GM12878 (cell line): Measurements from ENCODE around the gene CCDC197. TPM values are rescaled to one million over a fixed set of nuclear protein-coding genes. Genes with fewer than 3 reads are reported as not detected.

Source experiments
- ASH2L ChIP-seq: fragments of 300-600, 200-600 bp; sonication (generic); IDR thresholded peaks from 2 replicates; pipeline ENCODE4 v1.6.1; 2017; ENCODE audit warnings: low read depth, mild to moderate bottlenecking, borderline replicate concordance
- BCL11A ChIP-seq: IDR thresholded peaks from 2 replicates; pipeline ENCODE4 v1.6.1; 2011; ENCODE audit warnings: low read depth, low read length
- BCLAF1 ChIP-seq: fragments of 450-650 bp; IDR thresholded peaks from 2 replicates; pipeline ENCODE4 v1.6.1; 2017; ENCODE audit warnings: antibody characterized with exemption, mild to moderate bottlenecking, moderate library complexity
- BRCA1 ChIP-seq: IDR thresholded peaks from 2 replicates; pipeline ENCODE4 v1.6.1; 2011; ENCODE audit warnings: low read depth, low read length, improper control_type of control experiment
- CBFB ChIP-seq: IDR thresholded peaks from 2 replicates; pipeline ENCODE4 v1.6.1; 2016; ENCODE audit warnings: antibody characterized with exemption, low read depth
- CUX1 ChIP-seq: IDR thresholded peaks from 2 replicates; pipeline ENCODE4 v1.6.1; 2012; ENCODE audit warnings: improper control_type of control experiment, low read depth, low read length; ENCODE audit not compliant: insufficient replicate concordance
- MEF2A ChIP-seq: IDR thresholded peaks from 2 replicates; pipeline ENCODE4 v1.6.1; 2011; ENCODE audit warnings: low read depth, mild to moderate bottlenecking, low read length, moderate library complexity; ENCODE audit not compliant: insufficient read depth
- MTA2 ChIP-seq: fragments of 450-650 bp; IDR thresholded peaks from 2 replicates; pipeline ENCODE4 v1.6.1; 2016; ENCODE audit warnings: low read depth, mild to moderate bottlenecking, moderate library complexity
- PAX5 ChIP-seq: IDR thresholded peaks from 2 replicates; pipeline ENCODE4 v1.6.1; 2011; ENCODE audit warnings: low read depth, low read length, borderline replicate concordance
- PBX3 ChIP-seq: IDR thresholded peaks from 2 replicates; pipeline ENCODE4 v1.6.1; 2011; ENCODE audit warnings: mild to moderate bottlenecking, low read depth, low read length, moderate library complexity; ENCODE audit not compliant: insufficient replicate concordance
- RAD51 ChIP-seq: fragments of 450-650 bp; IDR thresholded peaks from 2 replicates; pipeline ENCODE4 v1.6.1; 2016; ENCODE audit warnings: moderate library complexity, mild to moderate bottlenecking, inconsistent platforms
- RBBP5 ChIP-seq: fragments of 200-600 bp; sonication (generic); conservative IDR thresholded peaks from 2 replicates; pipeline ENCODE4 v1.6.1; 2016
- SMARCA5 ChIP-seq: fragments of 450-650 bp; IDR thresholded peaks from 2 replicates; pipeline ENCODE4 v1.6.1; 2017; ENCODE audit warnings: mild to moderate bottlenecking
- SP1 ChIP-seq: IDR thresholded peaks from one replicate; pipeline ENCODE4 v1.6.1; 2011; ENCODE audit warnings: low read depth, low read length
- ZNF687 ChIP-seq: fragments of 450-650 bp; IDR thresholded peaks from 2 replicates; pipeline ENCODE4 v1.6.1; 2017; ENCODE audit warnings: mild to moderate bottlenecking, moderate library complexity
- ZZZ3 ChIP-seq: IDR thresholded peaks from 2 replicates; pipeline ENCODE4 v1.6.1; 2011; ENCODE audit warnings: low read depth; ENCODE audit not compliant: control insufficient read depth, insufficient read length
- polyA plus RNA-seq, 11 experiments: library from polyadenylated mRNA; depleted of rRNA in 4 of 11; unstranded in 6 of 11; stranded (reverse) in 5 of 11; fragments of >200 nt; fragmentation: Nextera tagmentation in 4 of 11; fragmentation: Illumina TruSeq in 1 of 11; extraction: Ambion mirVana in 4 of 11; extraction: Trizol in 1 of 11; gene quantifications; 1 replicate in 1 of 11; 2 replicates in 10 of 11; pipeline versions ENCODE4 v1.2.1 to v1.2.3, GENCODE V29; 2011 to 2016; ENCODE audit warnings: inconsistent platforms in 2 of 11, missing spikeins in 2 of 11, low read depth in 1 of 11
- total RNA-seq, 4 experiments: library from RNA; depleted of rRNA in 3 of 4; stranded (reverse); fragments of >200 nt in 3 of 4; fragmentation: Illumina TruSeq in 1 of 4; extraction: Trizol in 1 of 4; gene quantifications; 2 replicates each; pipeline versions ENCODE4 v1.2.1 to v1.2.3, GENCODE V29; 2013 to 2021

Gene CCDC197
- total and polyA plus RNA-seq, 10 of the 15 experiments (the other 5 are each of a cell fraction or from before 2014, with no cell fraction given): 0.12 TPM; not detected in 9

GRCh38 chr14:93959239-93960107, 37.6 kb upstream of the CCDC197 start (continued):
- TF ChIP-seq MTA2: peak; percentile 96
- peak; percentile 99 for TF ChIP-seq BCL11A
- peak; percentile 89 for TF ChIP-seq RAD51
- TF ChIP-seq BRCA1: no peak
- peak; percentile 72; the same call in 1 of the 2 replicates for TF ChIP-seq ASH2L
- TF ChIP-seq PBX3: no peak
- TF ChIP-seq BCLAF1: no peak
- peak; percentile 99 for TF ChIP-seq ZNF687
- TF ChIP-seq CBFB: peak; percentile 96
- TF ChIP-seq SP1: peak; percentile 99
- TF ChIP-seq ZZZ3: no peak
- TF ChIP-seq CUX1: no peak
- peak; percentile 92 for TF ChIP-seq MEF2A
- TF ChIP-seq SMARCA5: peak; percentile 75
- TF ChIP-seq RBBP5: no peak
- peak; percentile 99 for TF ChIP-seq PAX5
